ENCODE results near the gene UBE2V1. TPM values are rescaled to one million over a fixed set of nuclear protein-coding genes. Genes with fewer than 3 reads are reported as not detected.

UBE2V1 gene
- total and polyA plus RNA-seq, 2 donors (not counting 3 experiments of a cell fraction or from before 2014, with no cell fraction given), result 145 to 156 TPM

DNA sequence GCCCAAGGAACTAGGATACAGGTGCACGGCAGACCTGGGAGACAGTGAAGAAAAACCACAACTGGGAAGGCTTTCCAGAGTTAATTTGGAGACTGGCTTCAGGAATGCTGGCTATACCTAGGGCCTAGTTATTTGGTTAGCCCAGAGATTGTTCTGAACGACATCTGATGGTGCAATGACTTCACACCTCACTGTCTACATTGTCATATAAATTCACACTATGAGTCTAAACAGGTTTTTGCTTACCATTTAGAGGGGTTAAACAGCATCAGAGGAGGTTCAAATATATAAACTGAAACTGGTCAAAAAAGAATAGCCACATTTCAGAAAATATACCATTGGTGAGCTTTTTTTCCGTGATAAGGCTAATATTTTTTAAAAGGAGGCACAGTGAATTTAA lies 16.7 kb downstream of the UBE2V1 start:
- H3K9ac ChIP-seq (replicated peaks; ENCODE audit: extremely low read depth, insufficient read depth, low read length), result no peak overlapping the region
- peaks cover 4 to 15% of the 10 kb centered on the region in 2 experiments for H3K36me3 ChIP-seq (ENCODE audit: control insufficient read depth in 2 of 2, extremely low read depth in 1 of 2, insufficient read depth in 2 of 2, low read length in 2 of 2)
- peaks cover 92% of the 10 kb centered on the region for H3K79me2 ChIP-seq (ENCODE audit: control insufficient read depth, insufficient read depth, low read length)
- no peak overlapping the region for H2AFZ ChIP-seq (ENCODE audit: low read depth, low read length)
- H3K4me2 ChIP-seq (ENCODE audit: insufficient read depth, low read length), result no peak overlapping the region
- no peaks in the 10 kb centered on the region for H3K27me3 ChIP-seq (ENCODE audit: control insufficient read depth in 2 of 2, insufficient read depth in 2 of 2, low read length in 2 of 2)
- no TSS peak for BruUV-seq (replicated peaks)
- no peaks in the 10 kb centered on the region for H3K9me1 ChIP-seq (replicated peaks; ENCODE audit: control insufficient read depth, extremely low read depth, insufficient read depth, low read length)
- H3K4me1 ChIP-seq (ENCODE audit: control insufficient read depth, extremely low read depth, insufficient read depth, low read length), result peaks cover 7% of the 10 kb centered on the region
- POLR2A ChIA-PET, result no interaction called here
- intact Hi-C loops (cut with micrococcal nuclease), result no loop called here
- CTCF ChIA-PET, result interaction anchor here (3.0 kb wide), 1 partner anchor 10 kb away, joined by 16 read pairs; no protein-coding TSS in a partner anchor
- no peak overlapping the region for H3K27ac ChIP-seq (ENCODE audit: insufficient read depth, low read depth, low read length)
- TF ChIP-seq MYC (IDR thresholded peaks at IDR 0.05; ENCODE audit: low read depth, low read length), result no peak
- H3K4me3 ChIP-seq (replicated peaks in 1 of 3; ENCODE audit: insufficient read depth in 1 of 3, low read depth in 1 of 3, low read length in 3 of 3), result no peak overlapping the region
- H3K9me3 ChIP-seq (replicated peaks; ENCODE audit: control insufficient read depth, insufficient read depth, low read length), result no peaks in the 10 kb centered on the region
- dilution Hi-C loops (cut with MboI; ENCODE audit: extremely low pct_ligation_motif_present, low sequenced_read_pairs), result no loop called here
- FAIRE-seq, result no peak
- peaks cover 2% of the 10 kb centered on the region for H4K20me1 ChIP-seq (replicated peaks; ENCODE audit: control insufficient read depth, extremely low read depth, insufficient read depth, low read length)
- no peak for DNase-seq (ENCODE audit: low read depth, low spot score)

DNA sequence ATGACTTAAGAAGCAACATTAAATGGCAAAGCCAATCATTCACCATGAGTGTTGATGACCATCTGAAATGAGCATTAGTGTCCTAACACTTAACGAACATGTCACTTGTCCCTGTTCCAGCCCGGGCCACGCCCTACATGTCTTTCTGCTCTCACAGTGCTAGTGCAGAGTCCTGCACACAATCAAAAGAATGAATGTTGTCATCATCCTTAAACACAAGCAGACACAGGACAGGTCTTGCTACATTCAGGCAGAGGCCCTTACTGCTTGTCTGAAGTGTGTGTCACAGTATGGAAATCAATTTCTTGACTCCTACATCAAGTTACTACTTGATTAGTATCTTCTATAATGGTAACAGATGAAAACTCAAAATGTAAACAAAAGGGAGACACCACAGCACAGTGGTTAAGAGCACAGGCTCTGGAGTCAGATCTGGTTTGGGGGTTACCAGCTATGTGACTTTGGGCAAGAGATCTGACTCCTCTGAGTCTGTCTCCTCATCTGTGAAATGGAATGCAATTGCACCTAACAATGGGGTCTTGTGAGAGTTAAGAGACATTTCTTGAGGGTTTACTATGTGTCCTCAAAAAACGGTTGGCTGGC lies 17.4 kb downstream of the UBE2V1 start:
- POLR2A ChIA-PET, result no interaction called here

More for the DNA sequence above, 17.4 kb downstream of the UBE2V1 start:
- Histone ChIP-seq H3K27ac (ENCODE audit: insufficient read depth, low read depth, low read length) (no peak overlapping the region), H2AFZ (ENCODE audit: low read depth, low read length) (no peak overlapping the region), H3K9me3 (replicated peaks; ENCODE audit: control insufficient read depth, insufficient read depth, low read length) (no peaks in the 10 kb centered on the region), H3K9me1 (replicated peaks; ENCODE audit: control insufficient read depth, extremely low read depth, insufficient read depth, low read length) (no peaks in the 10 kb centered on the region), H3K4me3 (replicated peaks in 1 of 3; ENCODE audit: insufficient read depth in 1 of 3, low read depth in 1 of 3, low read length in 3 of 3) (no peak overlapping the region), H3K36me3 (ENCODE audit: control insufficient read depth in 2 of 2, extremely low read depth in 1 of 2, insufficient read depth in 2 of 2, low read length in 2 of 2) (peaks cover 4 to 15% of the 10 kb centered on the region in 2 experiments), H4K20me1 (replicated peaks; ENCODE audit: control insufficient read depth, extremely low read depth, insufficient read depth, low read length) (peaks cover 2% of the 10 kb centered on the region), H3K4me2 (ENCODE audit: insufficient read depth, low read length) (no peak overlapping the region), H3K79me2 (ENCODE audit: control insufficient read depth, insufficient read depth, low read length) (peaks cover 91% of the 10 kb centered on the region), H3K27me3 (ENCODE audit: control insufficient read depth in 2 of 2, insufficient read depth in 2 of 2, low read length in 2 of 2) (no peaks in the 10 kb centered on the region), H3K4me1 (ENCODE audit: control insufficient read depth, extremely low read depth, insufficient read depth, low read length) (peaks cover 4% of the 10 kb centered on the region), H3K9ac (replicated peaks; ENCODE audit: extremely low read depth, insufficient read depth, low read length) (no peak overlapping the region)
- intact Hi-C loops (cut with micrococcal nuclease), result no loop called here
- TF ChIP-seq EZH2 (IDR thresholded peaks at IDR 0.05; ENCODE audit: borderline replicate concordance, low read depth, low read length, severe bottlenecking) (no peak), FOS (IDR thresholded peaks at IDR 0.05; ENCODE audit: borderline replicate concordance, insufficient read depth, low read length) (no peak), MYC (IDR thresholded peaks at IDR 0.05; ENCODE audit: low read depth, low read length) (no peak), POLR2A (IDR thresholded peaks at IDR 0.05; ENCODE audit: low read depth, low read length) (no peak)
- TF ChIP-seq, protein P1, sequence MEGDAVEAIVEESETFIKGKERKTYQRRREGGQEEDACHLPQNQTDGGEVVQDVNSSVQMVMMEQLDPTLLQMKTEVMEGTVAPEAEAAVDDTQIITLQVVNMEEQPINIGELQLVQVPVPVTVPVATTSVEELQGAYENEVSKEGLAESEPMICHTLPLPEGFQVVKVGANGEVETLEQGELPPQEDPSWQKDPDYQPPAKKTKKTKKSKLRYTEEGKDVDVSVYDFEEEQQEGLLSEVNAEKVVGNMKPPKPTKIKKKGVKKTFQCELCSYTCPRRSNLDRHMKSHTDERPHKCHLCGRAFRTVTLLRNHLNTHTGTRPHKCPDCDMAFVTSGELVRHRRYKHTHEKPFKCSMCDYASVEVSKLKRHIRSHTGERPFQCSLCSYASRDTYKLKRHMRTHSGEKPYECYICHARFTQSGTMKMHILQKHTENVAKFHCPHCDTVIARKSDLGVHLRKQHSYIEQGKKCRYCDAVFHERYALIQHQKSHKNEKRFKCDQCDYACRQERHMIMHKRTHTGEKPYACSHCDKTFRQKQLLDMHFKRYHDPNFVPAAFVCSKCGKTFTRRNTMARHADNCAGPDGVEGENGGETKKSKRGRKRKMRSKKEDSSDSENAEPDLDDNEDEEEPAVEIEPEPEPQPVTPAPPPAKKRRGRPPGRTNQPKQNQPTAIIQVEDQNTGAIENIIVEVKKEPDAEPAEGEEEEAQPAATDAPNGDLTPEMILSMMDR (IDR thresholded peaks at IDR 0.05; ENCODE audit: extremely low read depth in 1 of 2, insufficient read depth in 1 of 2, low read depth in 1 of 2, low read length in 2 of 2), result no peak
- CTCF ChIA-PET, result interaction anchor here (1.3 to 3.0 kb wide), 2 partner anchors 9 to 10 kb away, joined by 4 to 16 read pairs; no protein-coding TSS in a partner anchor
- dilution Hi-C loops (cut with MboI; ENCODE audit: extremely low pct_ligation_motif_present, low sequenced_read_pairs), result no loop called here
- FAIRE-seq (no peak), DNase-seq (ENCODE audit: low read depth, low spot score) (no peak)
- BruUV-seq (replicated peaks), result no TSS peak

Data from endothelial cell of umbilical vein (primary cell).